ENCODE data around the gene ITGA6.
"Not testable (repeated sequence)": the region's sequence is repeated elsewhere in the genome, so short reads cannot be mapped to it uniquely, and the experiment has no call there.

GRCh38 chr2:172532461-172532860, 105.1 kb downstream of the ITGA6 start:
- TF ChIP-seq CTCF (conservative IDR thresholded peaks at IDR 0.05 in 1 of 2, IDR thresholded peaks at IDR 0.05 in 1 of 2; ENCODE audit: extremely low read depth in 1 of 2, insufficient read depth in 1 of 2, low read depth in 1 of 2, low read length in 2 of 2); EZH2 (IDR thresholded peaks at IDR 0.05; ENCODE audit: borderline replicate concordance, low read length): not testable (repeated sequence)
